HG03139 (cell line): Measurements from ENCODE around the gene SLA2.
"Not testable (repeated sequence)": the region's sequence is repeated elsewhere in the genome, so short reads cannot be mapped to it uniquely, and the experiment has no call there.

Experiments used
- ATAC-seq: cut with Tn5 transposase; IDR thresholded peaks from one replicate; pipeline ENCODE4 v1.9.1; 2021; ENCODE audit not compliant: unreplicated experiment

The SLA2 gene

GRCh38 chr20:36646678-36647077 is 682 bp upstream of the SLA2 start:
- no peak for ATAC-seq

GRCh38 chr20:36645353-36645752 is 643 bp downstream of the SLA2 start:
- ATAC-seq: no peak

- no peak for ATAC-seq
Observed at GRCh38 chr20:36644706-36645095, 1.3 kb downstream of the SLA2 start.

- no peak for ATAC-seq
Observed at GRCh38 chr20:36644032-36644705, 1.8 kb downstream of the SLA2 start.

- ATAC-seq: no peak
Observed at GRCh38 chr20:36642136-36642535, 3.9 kb downstream of the SLA2 start.

GRCh38 chr20:36641506-36641843 is 4.5 kb downstream of the SLA2 start:
- no peak for ATAC-seq

- ATAC-seq: not testable (repeated sequence)
Observed at GRCh38 chr20:36638876-36639400, 7.1 kb downstream of the SLA2 start.

GRCh38 chr20:36634342-36634741 is 11.7 kb downstream of the SLA2 start:
- ATAC-seq: no peak

GRCh38 chr20:36633285-36633772 is 12.7 kb downstream of the SLA2 start:
- ATAC-seq: no peak

GRCh38 chr20:36632487-36633284 is 13.3 kb downstream of the SLA2 start:
- ATAC-seq: no peak

GRCh38 chr20:36632147-36632486 is 13.9 kb downstream of the SLA2 start:
- no peak for ATAC-seq

- ATAC-seq: no peak
Observed at GRCh38 chr20:36631646-36632045, 14.3 kb downstream of the SLA2 start.

- ATAC-seq: no peak
Observed at GRCh38 chr20:36629719-36630681, 16.0 kb downstream of the SLA2 start.

GRCh38 chr20:36628076-36628475 is 17.9 kb downstream of the SLA2 start:
- ATAC-seq: no peak

GRCh38 chr20:36624944-36625324 is 21.1 kb downstream of the SLA2 start:
- no peak for ATAC-seq

- no peak for ATAC-seq
Observed at GRCh38 chr20:36624068-36624943, 21.7 kb downstream of the SLA2 start.

GRCh38 chr20:36623444-36623843 is 22.6 kb downstream of the SLA2 start:
- ATAC-seq: no peak

GRCh38 chr20:36620917-36621316 is 25.1 kb downstream of the SLA2 start:
- no peak for ATAC-seq

- ATAC-seq: no peak
Observed at GRCh38 chr20:36614781-36615557, 31.0 kb downstream of the SLA2 start.

- ATAC-seq: no peak
Observed at GRCh38 chr20:36613974-36614373, 32.0 kb downstream of the SLA2 start.
